Dermis blood vessel endothelial cell (primary cell): ENCODE data around the gene HELT. TPM values are rescaled to one million over a fixed set of nuclear protein-coding genes. Genes with fewer than 3 reads are reported as not detected.
"Not testable (repeated sequence)": the region's sequence is repeated elsewhere in the genome, so short reads cannot be mapped to it uniquely, and the experiment has no call there.

Source experiments
- DNase-seq: peaks from one replicate; pipeline ENCODE4 v3.0.0; 2010
- total RNA-seq: library from RNA; depleted of rRNA; stranded (reverse); fragments of >200 nt; gene quantifications from 2 replicates; pipeline ENCODE4 v1.2.3, GENCODE V29; 2014

HELT gene
- not detected in 2 replicates for total RNA-seq

- no peak for DNase-seq
These were observed at the start of gene HELT for GRCh38 chr4:185017964-185018772. Gene HELT, plus strand, starts transcription at chr4:185018490. Its CDS starts 439 bp downstream, at chr4:185018929.

- DNase-seq = no peak
These were observed 49.5 kb upstream of the HELT start for GRCh38 chr4:184968784-184969201.

GRCh38 chr4:184969610-184970009 lies 48.7 kb upstream of the HELT start:
- DNase-seq = no peak

GRCh38 chr4:184972991-184973390 lies 45.3 kb upstream of the HELT start:
- DNase-seq = no peak

- not testable (repeated sequence) for DNase-seq
These were observed 41.9 kb upstream of the HELT start for GRCh38 chr4:184976348-184976747.

- DNase-seq = no peak
These were observed 40.5 kb upstream of the HELT start for GRCh38 chr4:184977747-184978146.

- no peak for DNase-seq
These were observed 40.1 kb upstream of the HELT start for GRCh38 chr4:184978211-184978610.

- no peak for DNase-seq
These were observed 38.7 kb upstream of the HELT start for GRCh38 chr4:184979461-184980124.

- no peak for DNase-seq
These were observed 38.0 kb upstream of the HELT start for GRCh38 chr4:184980261-184980660.

- peak; percentile 57 for DNase-seq
These were observed 34.5 kb upstream of the HELT start for GRCh38 chr4:184983672-184984356.

GRCh38 chr4:184987493-184988031 lies 30.7 kb upstream of the HELT start:
- DNase-seq = no peak

- DNase-seq = no peak
These were observed 29.7 kb upstream of the HELT start for GRCh38 chr4:184988611-184989010.

GRCh38 chr4:184989283-184989682 lies 29.0 kb upstream of the HELT start:
- not testable (repeated sequence) for DNase-seq

GRCh38 chr4:184990131-184990530 lies 28.2 kb upstream of the HELT start:
- not testable (repeated sequence) for DNase-seq

GRCh38 chr4:184991860-184992259 lies 26.4 kb upstream of the HELT start:
- DNase-seq = no peak

- no peak for DNase-seq
These were observed 25.9 kb upstream of the HELT start for GRCh38 chr4:184992422-184992821.

- no peak for DNase-seq
These were observed 25.0 kb upstream of the HELT start for GRCh38 chr4:184993247-184993646.

- DNase-seq = no peak
These were observed 24.2 kb upstream of the HELT start for GRCh38 chr4:184994010-184994622.

GRCh38 chr4:184994623-184995010 lies 23.7 kb upstream of the HELT start:
- no peak for DNase-seq

- not testable (repeated sequence) for DNase-seq
These were observed 20.6 kb upstream of the HELT start for GRCh38 chr4:184997656-184998055.

- no peak for DNase-seq
These were observed 15.5 kb upstream of the HELT start for GRCh38 chr4:185002784-185003183.

- DNase-seq = no peak
These were observed 14.5 kb upstream of the HELT start for GRCh38 chr4:185003596-185004351.
